RWPE1 (cell line): Measurements from ENCODE around the gene STOM.

Source experiments
- CTCF ChIA-PET: fragments of 350-600 bp; sonication (Branson Sonifier 250); formaldehyde crosslinking; extraction: SDS; loops from one replicate; lab custom pipeline; 2021; lab: Yijun Ruan, JAX
- POLR2A ChIA-PET: fragments of 400-600 bp; formaldehyde crosslinking; extraction: SDS; loops from one replicate; lab custom pipeline; 2020; ENCODE audit warnings: antibody characterized with exemption; ENCODE audit not compliant: low non-redundant PET; lab: Yijun Ruan, JAX
- DNase-seq: peaks from one replicate; pipeline ENCODE4 v3.0.0; 2012; ENCODE audit warnings: low spot score
- H3K27ac ChIP-seq: fragments of 450-650 bp; 2 replicates; pipeline ENCODE4 v1.5.1; 2017
- TF ChIP-seq, protein P1 (sequence below): fragments of 450-650 bp; conservative IDR thresholded peaks from 2 replicates; pipeline ENCODE4 v1.5.1; 2017; ENCODE audit warnings: low read depth, mild to moderate bottlenecking

The STOM gene

GRCh38 chr9:121353241-121354061 is 16.6 kb downstream of the STOM start:
- CTCF ChIA-PET = interaction anchor here (0.6 to 1.6 kb wide), 4 partner anchors 14 to 87 kb away, joined by 3 to 4 read pairs (median 4); no protein-coding TSS in a partner anchor
- POLR2A ChIA-PET = no interaction called here
- H3K27ac ChIP-seq = no peak overlapping the region
- TF ChIP-seq, protein P1, sequence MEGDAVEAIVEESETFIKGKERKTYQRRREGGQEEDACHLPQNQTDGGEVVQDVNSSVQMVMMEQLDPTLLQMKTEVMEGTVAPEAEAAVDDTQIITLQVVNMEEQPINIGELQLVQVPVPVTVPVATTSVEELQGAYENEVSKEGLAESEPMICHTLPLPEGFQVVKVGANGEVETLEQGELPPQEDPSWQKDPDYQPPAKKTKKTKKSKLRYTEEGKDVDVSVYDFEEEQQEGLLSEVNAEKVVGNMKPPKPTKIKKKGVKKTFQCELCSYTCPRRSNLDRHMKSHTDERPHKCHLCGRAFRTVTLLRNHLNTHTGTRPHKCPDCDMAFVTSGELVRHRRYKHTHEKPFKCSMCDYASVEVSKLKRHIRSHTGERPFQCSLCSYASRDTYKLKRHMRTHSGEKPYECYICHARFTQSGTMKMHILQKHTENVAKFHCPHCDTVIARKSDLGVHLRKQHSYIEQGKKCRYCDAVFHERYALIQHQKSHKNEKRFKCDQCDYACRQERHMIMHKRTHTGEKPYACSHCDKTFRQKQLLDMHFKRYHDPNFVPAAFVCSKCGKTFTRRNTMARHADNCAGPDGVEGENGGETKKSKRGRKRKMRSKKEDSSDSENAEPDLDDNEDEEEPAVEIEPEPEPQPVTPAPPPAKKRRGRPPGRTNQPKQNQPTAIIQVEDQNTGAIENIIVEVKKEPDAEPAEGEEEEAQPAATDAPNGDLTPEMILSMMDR = no peak
- no peak for DNase-seq

DNA sequence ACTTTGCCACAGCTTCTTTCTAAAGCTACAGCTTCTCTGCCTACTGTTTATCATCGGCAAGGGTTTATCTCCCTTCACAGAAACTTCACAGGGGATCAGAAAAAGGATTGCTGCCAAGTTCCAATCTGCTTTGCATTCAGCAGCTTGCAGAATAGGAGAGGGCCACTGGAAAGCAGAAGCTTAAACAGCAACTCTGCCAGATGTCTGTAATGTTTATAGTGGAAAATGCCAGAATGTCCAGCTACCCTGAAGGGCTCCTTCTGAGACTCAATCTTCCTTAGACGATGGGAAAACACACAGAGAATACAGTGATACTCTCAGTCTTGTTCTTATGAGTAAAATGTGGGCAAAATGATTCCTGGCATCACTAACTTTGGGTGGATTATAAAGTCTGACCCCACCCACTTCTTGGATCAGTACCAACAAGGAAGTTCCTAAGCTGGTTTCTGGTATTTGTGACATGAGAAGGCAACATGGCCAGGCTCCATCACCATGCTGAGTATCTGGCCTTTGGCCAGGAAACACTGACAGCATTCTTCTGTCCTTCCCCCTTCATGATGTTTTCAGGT is 19.0 kb downstream of the STOM start:
- ChIA-PET CTCF (interaction anchor here (0.7 to 2.4 kb wide), 2 partner anchors 31 to 138 kb away, joined by 4 to 10 read pairs; no protein-coding TSS in a partner anchor), POLR2A (no interaction called here)
- peak; percentile 52 for DNase-seq
- H3K27ac ChIP-seq = no peak overlapping the region
- TF ChIP-seq, protein P1 = no peak

DNA sequence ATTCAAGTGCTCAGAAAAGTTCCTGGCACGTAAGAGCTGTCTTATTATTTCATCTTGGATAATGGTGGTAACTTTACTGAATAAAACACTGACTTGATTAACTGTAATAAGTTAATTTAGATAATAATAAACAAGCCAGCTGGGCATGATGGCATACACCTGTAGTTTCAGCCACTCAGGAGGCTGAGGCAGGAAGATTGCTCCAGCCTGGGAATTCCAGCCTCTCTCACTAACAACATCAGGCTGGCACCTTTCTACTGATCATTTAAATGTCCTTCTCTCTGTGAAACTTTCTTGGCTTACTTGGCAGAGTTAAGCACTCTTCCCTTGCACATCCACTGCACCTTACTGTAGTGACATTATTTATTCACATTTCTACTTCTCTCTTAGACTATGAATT is 20.0 kb downstream of the STOM start:
- H3K27ac ChIP-seq = no peak overlapping the region
- CTCF ChIA-PET = interaction anchor here (2.4 kb wide), 1 partner anchor 30 kb away, joined by 10 read pairs; no protein-coding TSS in a partner anchor
- TF ChIP-seq, protein P1 = no peak
- no peak for DNase-seq
- POLR2A ChIA-PET = no interaction called here

DNA sequence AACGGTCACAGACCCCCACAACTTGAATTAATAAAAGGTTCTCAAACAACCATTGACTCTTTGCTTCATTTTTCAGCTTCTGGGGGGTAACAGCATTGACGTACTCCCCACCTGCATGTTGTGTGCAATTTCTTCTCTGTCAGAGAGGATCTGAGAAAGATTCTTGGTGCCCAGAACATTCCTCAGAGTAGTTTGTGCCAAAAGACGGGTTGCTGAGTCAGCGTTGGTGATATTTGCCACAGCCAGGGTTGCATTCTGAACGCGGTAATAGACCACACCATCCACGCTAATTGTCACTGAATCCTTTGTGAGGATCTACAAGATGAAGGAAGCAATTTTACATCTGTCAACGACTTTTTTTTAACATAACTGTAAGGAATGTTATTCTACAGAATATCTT is 21.0 kb downstream of the STOM start:
- ChIA-PET CTCF (interaction anchor here (0.7 to 1.1 kb wide), 2 partner anchors 15 to 19 kb away, joined by 3 read pairs; no protein-coding TSS in a partner anchor), POLR2A (no interaction called here)
- H3K27ac ChIP-seq = no peak overlapping the region
- no peak for DNase-seq
- TF ChIP-seq, protein P1 = no peak

GRCh38 chr9:121348221-121348620 is 21.8 kb downstream of the STOM start:
- H3K27ac ChIP-seq = no peak overlapping the region
- ChIA-PET POLR2A (no interaction called here), CTCF (interaction anchor here (0.7 to 1.1 kb wide), 3 partner anchors 9 to 18 kb away, joined by 3 read pairs; no protein-coding TSS in a partner anchor)
- DNase-seq = no peak
- TF ChIP-seq, protein P1 = no peak

GRCh38 chr9:121345070-121345469 is 25.0 kb downstream of the STOM start:
- ChIA-PET POLR2A (no interaction called here), CTCF (interaction anchor here (1.7 kb wide), 1 partner anchor 25 kb away, joined by 5 read pairs; no protein-coding TSS in a partner anchor)
- TF ChIP-seq, protein P1 = no peak
- no peak overlapping the region for H3K27ac ChIP-seq
- no peak for DNase-seq
